Measurements from ENCODE around the gene BUB1.
A peak's percentile ranks its signal among the peaks of the same experiment; 100 is the strongest.
"Not testable (repeated sequence)": the region's sequence is repeated elsewhere in the genome, so short reads cannot be mapped to it uniquely, and the experiment has no call there.

Gene BUB1

DNA sequence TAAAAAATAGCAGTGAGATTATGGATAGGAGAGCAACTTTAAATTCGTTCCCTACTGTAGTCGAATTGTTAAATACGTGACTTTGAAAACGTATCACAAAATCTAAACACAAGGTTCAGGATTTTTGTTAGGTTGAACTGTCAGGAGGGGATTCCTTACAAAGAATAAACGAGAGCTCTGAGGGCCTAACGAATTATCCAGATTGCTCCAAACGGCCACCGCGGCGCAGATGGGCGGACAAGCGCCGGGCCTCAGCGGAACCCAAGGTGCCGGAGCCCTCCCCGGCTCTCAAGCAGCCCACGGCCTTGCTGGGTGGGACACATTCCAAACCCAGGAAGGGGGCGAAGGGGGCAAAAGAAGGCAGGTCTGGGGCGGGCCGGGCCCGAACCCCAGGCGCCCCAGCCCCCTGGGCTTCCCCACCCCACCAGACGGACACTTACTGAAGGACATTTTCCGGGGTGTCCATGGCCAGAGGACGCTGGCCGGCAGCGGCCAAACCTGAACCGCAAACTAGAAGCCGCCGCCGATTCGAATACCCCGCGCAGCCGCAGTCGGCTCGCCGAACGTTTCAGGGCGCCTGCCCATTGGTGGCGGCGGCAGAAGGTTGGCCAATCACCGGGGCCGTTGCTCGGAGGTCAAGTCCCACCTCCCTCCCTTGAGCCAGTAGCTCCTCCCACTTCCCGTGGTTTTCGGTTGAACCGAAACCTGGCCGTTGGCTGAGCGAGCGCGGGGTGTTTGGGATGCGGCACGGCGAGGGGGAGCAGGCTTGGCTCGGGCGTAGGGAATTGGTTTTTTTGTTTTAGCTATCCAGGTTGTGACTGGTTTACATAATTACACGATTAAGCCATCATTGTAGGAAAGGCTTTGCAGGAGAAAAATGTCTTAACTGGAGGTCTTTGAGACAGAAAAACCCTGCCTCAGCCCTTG, at the start of gene BUB1:
Gene BUB1, minus strand, starts transcription at position 534 of the 927 bp plus-strand sequence. Its CDS starts 68 bp downstream, at position 466.
- peak; percentile 93 to 94 (median 93) for DNase-seq (ENCODE audit: low read depth in 2 of 3, low spot score in 1 of 3)

DNA sequence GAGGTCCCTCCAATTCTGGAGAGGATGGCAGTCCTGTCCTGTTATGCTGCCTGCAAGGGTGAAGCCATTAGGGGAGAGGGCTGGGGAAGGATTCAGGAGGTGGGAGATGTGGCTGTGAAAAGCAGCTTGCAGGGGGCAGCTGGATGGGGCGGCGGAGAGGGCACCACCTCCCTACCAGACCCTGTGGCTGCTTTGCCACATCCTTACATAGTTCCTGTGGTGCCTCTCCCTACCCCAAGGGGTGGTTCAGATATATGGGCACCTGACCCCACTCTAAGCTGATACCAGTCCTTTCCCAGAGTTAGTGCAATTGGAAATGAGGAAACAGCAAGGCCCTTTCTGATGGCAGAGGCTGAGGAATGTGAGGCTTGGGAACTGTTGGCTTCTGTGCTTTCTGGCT, 48.4 kb upstream of the BUB1 start:
- DNase-seq (ENCODE audit: low read depth in 2 of 3, low spot score in 1 of 3), result no peak

- no peak for DNase-seq (ENCODE audit: low read depth in 2 of 3, low spot score in 1 of 3)
These were observed 48.0 kb upstream of the BUB1 start for GRCh38 chr2:110725859-110726258.

GRCh38 chr2:110725370-110725769, 47.5 kb upstream of the BUB1 start:
- DNase-seq (ENCODE audit: low read depth in 2 of 3, low spot score in 1 of 3), result no peak

- no peak for DNase-seq (ENCODE audit: low read depth in 2 of 3, low spot score in 1 of 3)
These were observed 47.0 kb upstream of the BUB1 start for GRCh38 chr2:110724820-110725219.

GRCh38 chr2:110720547-110720946, 42.7 kb upstream of the BUB1 start:
- no peak for DNase-seq (ENCODE audit: low read depth in 2 of 3, low spot score in 1 of 3)

- DNase-seq (ENCODE audit: low read depth in 2 of 3, low spot score in 1 of 3), result no peak
These were observed 41.1 kb upstream of the BUB1 start for GRCh38 chr2:110718990-110719389.

DNA sequence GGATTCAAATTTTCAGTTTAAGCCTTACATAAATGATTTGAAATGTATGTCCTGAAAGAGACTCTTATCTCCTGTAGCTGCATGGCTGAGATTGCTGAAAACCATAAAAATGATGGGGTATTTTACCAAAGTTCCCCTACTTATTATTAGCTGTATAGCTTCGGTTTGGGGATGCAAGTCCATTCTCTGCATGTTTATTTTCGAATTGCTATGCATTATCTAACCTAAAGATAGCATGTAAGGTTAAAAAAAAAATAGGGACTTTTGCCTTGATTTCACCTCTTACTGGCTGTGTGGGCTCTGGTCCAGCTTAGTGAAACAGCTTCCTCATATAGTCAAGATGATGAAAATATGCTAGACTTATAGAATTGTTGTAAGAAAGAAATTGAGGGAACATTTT, 40.5 kb upstream of the BUB1 start:
- DNase-seq (ENCODE audit: low read depth in 2 of 3, low spot score in 1 of 3), result no peak

- no peak for DNase-seq (ENCODE audit: low read depth in 2 of 3, low spot score in 1 of 3)
These were observed 39.9 kb upstream of the BUB1 start for GRCh38 chr2:110717734-110718133.

GRCh38 chr2:110716959-110717645, 39.2 kb upstream of the BUB1 start:
- no peak for DNase-seq (ENCODE audit: low read depth in 2 of 3, low spot score in 1 of 3)

DNA sequence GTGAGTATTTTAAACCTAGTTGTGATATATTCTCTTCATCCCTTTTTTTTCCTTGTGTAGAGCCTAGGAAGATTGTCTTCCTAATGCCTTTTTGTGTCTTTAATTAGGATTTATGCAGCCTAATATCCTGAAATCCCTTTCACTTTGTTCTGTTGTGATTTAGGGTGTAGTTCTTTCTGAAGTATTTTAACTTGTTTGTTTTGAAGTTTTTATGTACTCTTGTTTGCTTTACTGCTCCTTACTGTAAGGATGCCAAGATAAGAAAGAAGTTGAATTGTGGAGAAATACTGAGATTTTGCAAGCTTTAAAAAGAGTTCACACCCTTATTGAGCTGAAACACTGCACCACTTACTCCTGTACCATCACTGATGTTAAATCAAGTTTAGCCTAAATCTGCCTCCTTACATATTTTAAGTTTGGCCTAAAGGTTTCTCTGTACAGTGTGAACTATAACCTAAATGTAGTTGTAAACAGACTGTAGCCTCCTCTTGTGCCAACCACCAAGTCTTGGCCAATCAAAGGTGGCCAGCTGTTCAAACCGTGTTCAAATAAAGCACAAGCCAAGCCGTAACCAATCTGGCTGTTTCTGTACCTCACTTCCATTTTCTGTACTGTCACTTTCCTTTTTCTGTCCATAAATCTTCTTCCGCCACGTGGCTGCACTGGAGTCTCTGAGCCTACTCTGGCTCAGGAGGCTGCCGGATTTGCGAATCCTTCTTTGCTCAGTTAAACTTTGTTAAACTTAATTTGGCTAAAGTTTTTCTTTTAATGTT, 36.8 kb upstream of the BUB1 start:
- DNase-seq (ENCODE audit: low read depth in 2 of 3, low spot score in 1 of 3), result no peak

- no peak for DNase-seq (ENCODE audit: low read depth in 2 of 3, low spot score in 1 of 3)
These were observed 35.9 kb upstream of the BUB1 start for GRCh38 chr2:110713513-110714362.

DNA sequence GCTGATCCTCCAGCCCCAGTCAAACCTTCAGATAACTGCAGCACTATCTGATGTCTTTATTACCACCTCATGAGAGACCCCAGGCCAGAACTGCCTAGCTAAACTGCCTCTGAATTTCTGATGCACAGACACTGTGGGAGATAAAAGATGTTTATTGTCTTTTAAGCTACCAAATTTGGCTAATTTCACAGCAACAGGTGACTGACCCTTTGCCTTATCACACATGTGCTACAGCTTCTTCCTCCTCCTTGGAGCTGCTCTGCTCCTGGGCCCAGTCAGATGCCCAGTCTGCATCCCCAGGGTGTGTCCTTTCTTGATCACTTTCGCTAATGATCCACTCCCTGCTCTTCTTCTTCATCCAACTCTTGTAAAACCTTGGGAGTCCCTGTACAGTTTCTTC, 34.9 kb upstream of the BUB1 start:
- DNase-seq (ENCODE audit: low read depth in 2 of 3, low spot score in 1 of 3), result no peak

DNA sequence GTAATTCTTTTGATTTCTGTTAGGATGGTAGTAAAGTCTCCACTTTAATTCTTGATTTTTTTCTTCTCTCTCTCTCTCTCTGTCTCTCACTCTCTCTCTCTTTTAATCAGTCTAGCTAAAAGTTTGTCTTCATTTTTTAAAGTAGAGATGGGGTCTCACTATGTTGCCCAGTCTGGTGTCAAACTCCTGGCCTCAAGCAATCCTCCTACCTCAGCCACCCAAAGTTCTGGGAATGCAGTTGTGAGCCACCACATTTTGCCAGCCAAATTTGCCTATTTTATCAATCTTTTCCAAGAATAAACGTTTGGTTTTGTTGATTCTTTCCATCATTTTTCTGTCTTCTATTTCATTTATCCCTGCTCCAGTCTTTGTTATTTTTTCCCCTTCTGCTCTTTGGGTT, 30.6 kb upstream of the BUB1 start:
- DNase-seq (ENCODE audit: low read depth in 2 of 3, low spot score in 1 of 3), result no peak

DNA sequence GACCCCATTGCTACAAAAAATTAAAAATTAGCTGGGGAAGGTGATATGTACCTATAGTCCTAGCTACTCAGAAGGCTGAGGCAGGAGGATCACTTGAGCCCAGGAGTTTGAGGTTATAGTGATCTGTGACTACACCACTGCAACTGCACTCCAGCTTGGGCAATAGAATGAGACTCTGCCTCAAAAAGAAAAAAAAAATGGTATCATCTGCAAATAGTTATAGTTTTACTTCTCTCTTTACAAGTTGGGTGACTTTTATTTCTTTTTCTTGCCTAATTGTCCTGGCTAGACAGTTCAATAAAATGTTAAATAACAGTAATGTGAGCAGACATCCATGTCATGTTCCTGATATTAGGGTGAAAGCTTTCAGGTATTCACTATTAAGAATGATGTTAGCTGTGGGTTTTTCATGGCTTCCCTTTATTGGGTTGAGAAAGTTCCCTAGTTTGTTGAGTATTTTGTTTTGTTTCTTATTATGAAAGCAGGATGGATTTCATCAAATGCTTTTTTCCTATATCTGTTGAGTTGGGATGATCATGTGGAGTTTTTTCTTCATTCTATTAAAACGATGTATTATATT, 29.6 kb upstream of the BUB1 start:
- DNase-seq (ENCODE audit: low read depth in 2 of 3, low spot score in 1 of 3), result no peak

GRCh38 chr2:110702514-110703380, 24.9 kb upstream of the BUB1 start:
- DNase-seq (ENCODE audit: low read depth in 2 of 3, low spot score in 1 of 3), result no peak

DNA sequence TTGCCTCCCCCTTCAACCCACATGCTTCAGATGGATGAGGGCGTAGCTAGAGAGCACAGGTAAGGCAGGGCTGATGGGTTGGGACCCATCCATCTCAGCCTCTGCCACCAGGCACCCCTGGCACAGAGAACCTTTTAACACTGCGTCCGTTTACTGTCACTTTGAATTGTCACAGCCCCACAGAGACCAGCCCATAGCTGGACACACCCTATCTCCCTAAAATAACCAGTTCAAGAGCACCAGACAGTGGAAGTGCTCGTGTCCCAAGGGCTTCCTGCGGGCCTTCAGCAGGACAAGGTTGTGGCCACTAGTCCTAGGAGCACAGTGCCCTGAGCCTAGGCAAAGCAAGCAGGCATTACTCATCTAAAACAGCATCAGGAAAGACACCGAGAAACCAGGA, 20.4 kb upstream of the BUB1 start:
- not testable (repeated sequence) for DNase-seq (ENCODE audit: low read depth in 2 of 3, low spot score in 1 of 3)

- DNase-seq (ENCODE audit: low read depth in 2 of 3, low spot score in 1 of 3), result not testable (repeated sequence)
These were observed 17.5 kb upstream of the BUB1 start for GRCh38 chr2:110695146-110695898.

Measured in stimulated activated CD4-positive, alpha-beta T cell treated with anti-CD3 and anti-CD28 coated beads, Interleukin-12 subunit alpha, Interleukin-12 subunit beta, amount 100 ng/mL, for 48 hours (primary cell).